ENCODE results near the gene IL17RC. TPM values are rescaled to one million over a fixed set of nuclear protein-coding genes. Genes with fewer than 3 reads are reported as not detected.
"Not testable (repeated sequence)": the region's sequence is repeated elsewhere in the genome, so short reads cannot be mapped to it uniquely, and the experiment has no call there.

The IL17RC gene
- polyA plus RNA-seq (2012; ENCODE audit: low read depth, missing spikeins): 0.41 TPM

GRCh38 chr3:9916734-9917680 lies at the start of gene IL17RC:
TSS of gene IL17RC (plus strand) at chr3:9917098. CDS start at chr3:9917316, 218 bp downstream.
- TF ChIP-seq POLR2AphosphoS5 (IDR thresholded peaks at IDR 0.05; ENCODE audit: low read depth, low read length) (no peak), PAX5 (IDR thresholded peaks at IDR 0.05; ENCODE audit: insufficient read depth, low read length, severe bottlenecking) (no peak), POLR2A (IDR thresholded peaks at IDR 0.05; ENCODE audit: low read depth, low read length) (no peak), POU2F2 (IDR thresholded peaks at IDR 0.05; ENCODE audit: low read depth, low read length) (no peak), TAF1 (IDR thresholded peaks at IDR 0.05; ENCODE audit: low read depth, low read length) (no peak), SPI1 (IDR thresholded peaks at IDR 0.05; ENCODE audit: low read depth, low read length) (no peak)
- FAIRE-seq (no peak), DNase-seq (ENCODE audit: insufficient read length, low spot score) (peak; percentile 35)

- FAIRE-seq: no peak
- no peak for DNase-seq (ENCODE audit: insufficient read length, low spot score)
- TF ChIP-seq TAF1 (IDR thresholded peaks at IDR 0.05; ENCODE audit: low read depth, low read length) (no peak), SPI1 (IDR thresholded peaks at IDR 0.05; ENCODE audit: low read depth, low read length) (no peak), PAX5 (IDR thresholded peaks at IDR 0.05; ENCODE audit: insufficient read depth, low read length, severe bottlenecking) (no peak)
These were observed 49.8 kb upstream of the IL17RC start for GRCh38 chr3:9867106-9867505.

- TF ChIP-seq POLR2A (IDR thresholded peaks at IDR 0.05; ENCODE audit: low read depth, low read length) (no peak), POLR2AphosphoS5 (IDR thresholded peaks at IDR 0.05; ENCODE audit: low read depth, low read length) (no peak), SPI1 (IDR thresholded peaks at IDR 0.05; ENCODE audit: low read depth, low read length) (no peak), TAF1 (IDR thresholded peaks at IDR 0.05; ENCODE audit: low read depth, low read length) (no peak), POU2F2 (IDR thresholded peaks at IDR 0.05; ENCODE audit: low read depth, low read length) (no peak), PAX5 (IDR thresholded peaks at IDR 0.05; ENCODE audit: insufficient read depth, low read length, severe bottlenecking) (no peak)
- FAIRE-seq: no peak
- DNase-seq (ENCODE audit: insufficient read length, low spot score): no peak
These were observed 46.9 kb upstream of the IL17RC start for GRCh38 chr3:9869955-9870354.

- FAIRE-seq: no peak
- no peak for DNase-seq (ENCODE audit: insufficient read length, low spot score)
- TF ChIP-seq POU2F2 (IDR thresholded peaks at IDR 0.05; ENCODE audit: low read depth, low read length): no peak
- no peak for TF ChIP-seq POLR2AphosphoS5 (IDR thresholded peaks at IDR 0.05; ENCODE audit: low read depth, low read length)
These were observed 45.9 kb upstream of the IL17RC start for GRCh38 chr3:9870978-9871377.

GRCh38 chr3:9872067-9872466 lies 44.8 kb upstream of the IL17RC start:
- not testable (repeated sequence) for FAIRE-seq; DNase-seq (ENCODE audit: insufficient read length, low spot score)

- TF ChIP-seq TAF1 (IDR thresholded peaks at IDR 0.05; ENCODE audit: low read depth, low read length): no peak
- no peak for TF ChIP-seq POLR2AphosphoS5 (IDR thresholded peaks at IDR 0.05; ENCODE audit: low read depth, low read length)
- no peak for TF ChIP-seq POU2F2 (IDR thresholded peaks at IDR 0.05; ENCODE audit: low read depth, low read length)
- TF ChIP-seq SPI1 (IDR thresholded peaks at IDR 0.05; ENCODE audit: low read depth, low read length): no peak
- no peak for TF ChIP-seq POLR2A (IDR thresholded peaks at IDR 0.05; ENCODE audit: low read depth, low read length)
- TF ChIP-seq PAX5 (IDR thresholded peaks at IDR 0.05; ENCODE audit: insufficient read depth, low read length, severe bottlenecking): no peak
- no peak for FAIRE-seq
- no peak for DNase-seq (ENCODE audit: insufficient read length, low spot score)
These were observed 41.5 kb upstream of the IL17RC start for GRCh38 chr3:9875448-9875847.

- not testable (repeated sequence) for FAIRE-seq; DNase-seq (ENCODE audit: insufficient read length, low spot score)
These were observed 40.6 kb upstream of the IL17RC start for GRCh38 chr3:9876255-9876654.

- DNase-seq (ENCODE audit: insufficient read length, low spot score) (no peak), FAIRE-seq (no peak)
- TF ChIP-seq PAX5 (IDR thresholded peaks at IDR 0.05; ENCODE audit: insufficient read depth, low read length, severe bottlenecking): no peak
- no peak for TF ChIP-seq POLR2AphosphoS5 (IDR thresholded peaks at IDR 0.05; ENCODE audit: low read depth, low read length)
- TF ChIP-seq TAF1 (IDR thresholded peaks at IDR 0.05; ENCODE audit: low read depth, low read length): no peak
- no peak for TF ChIP-seq POLR2A (IDR thresholded peaks at IDR 0.05; ENCODE audit: low read depth, low read length)
- TF ChIP-seq POU2F2 (IDR thresholded peaks at IDR 0.05; ENCODE audit: low read depth, low read length): no peak
- no peak for TF ChIP-seq SPI1 (IDR thresholded peaks at IDR 0.05; ENCODE audit: low read depth, low read length)
These were observed 39.9 kb upstream of the IL17RC start for GRCh38 chr3:9876991-9877390.

GRCh38 chr3:9878700-9879099 lies 38.2 kb upstream of the IL17RC start:
- DNase-seq (ENCODE audit: insufficient read length, low spot score) (no peak), FAIRE-seq (no peak)
- no peak for TF ChIP-seq TAF1 (IDR thresholded peaks at IDR 0.05; ENCODE audit: low read depth, low read length)

GRCh38 chr3:9879830-9880549 lies 36.9 kb upstream of the IL17RC start, which contains the start of gene CIDEC:
TSS of gene CIDEC (minus strand) at chr3:9880253. CDS start at chr3:9878486, 1,767 bp downstream.
- DNase-seq (ENCODE audit: insufficient read length, low spot score) (no peak), FAIRE-seq (no peak)
- TF ChIP-seq POU2F2 (IDR thresholded peaks at IDR 0.05; ENCODE audit: low read depth, low read length): no peak
- TF ChIP-seq POLR2A (IDR thresholded peaks at IDR 0.05; ENCODE audit: low read depth, low read length): no peak
- no peak for TF ChIP-seq POLR2AphosphoS5 (IDR thresholded peaks at IDR 0.05; ENCODE audit: low read depth, low read length)
- TF ChIP-seq TAF1 (IDR thresholded peaks at IDR 0.05; ENCODE audit: low read depth, low read length): no peak
- TF ChIP-seq PAX5 (IDR thresholded peaks at IDR 0.05; ENCODE audit: insufficient read depth, low read length, severe bottlenecking): no peak
- no peak for TF ChIP-seq SPI1 (IDR thresholded peaks at IDR 0.05; ENCODE audit: low read depth, low read length)

Measured in GM12891 (cell line).